A549 treated with AZD9567 at 1 μM for 4 hours (cell line): ENCODE data around the gene CAPSL. TPM values are rescaled to one million over a fixed set of nuclear protein-coding genes. Genes with fewer than 3 reads are reported as not detected.

Source experiments
- total RNA-seq: library from RNA; stranded (reverse); fragments of 200-300 nt; extraction: Qiagen RNA extraction; gene quantifications from 5 replicates; pipeline ENCODE4 v1.2.3, GENCODE V29; 2022; ENCODE audit not compliant: insufficient read depth

The CAPSL gene
- not detected in 5 replicates for total RNA-seq

DNA sequence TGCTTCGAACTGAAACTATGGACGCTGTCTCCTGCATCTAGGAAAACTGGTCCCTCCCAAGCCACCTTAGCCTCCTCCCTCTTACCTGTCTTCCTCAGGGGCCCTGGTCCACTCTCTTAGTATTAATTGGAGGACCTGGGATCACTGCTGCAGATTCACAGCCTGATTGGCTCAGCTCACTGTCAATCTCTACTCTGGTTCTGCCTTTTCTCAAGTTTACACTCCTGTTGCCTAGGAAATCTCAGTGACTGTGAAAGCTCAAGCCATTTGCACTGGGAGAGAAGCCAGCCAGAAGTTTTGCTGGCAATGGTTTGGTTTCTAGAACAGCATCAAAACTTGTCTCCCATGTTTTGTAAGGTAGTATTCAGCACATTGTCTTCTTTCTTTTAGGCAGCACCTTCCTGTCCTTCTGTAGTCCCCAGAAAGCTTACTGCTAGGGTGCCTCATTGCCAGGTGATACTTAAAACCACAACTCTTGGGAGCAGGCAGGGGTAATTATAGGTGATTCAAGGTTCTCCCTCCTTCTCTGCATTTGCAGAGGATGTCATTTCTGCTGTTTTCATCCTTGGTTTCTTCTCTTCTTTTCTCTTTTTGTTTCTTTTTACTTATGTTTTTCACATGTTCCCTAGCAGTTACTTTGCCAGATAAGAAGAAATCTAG, at the start of gene CAPSL:
Gene CAPSL (minus strand): TSS at position 55 of the 660 bp plus-strand sequence. CDS start 17,502 bp downstream, outside the sequence.

GRCh38 chr5:35856765-35857351, 81.6 kb downstream of the CAPSL start, which contains the start of gene IL7R:
IL7R (plus strand) TSS chr5:35856891; CDS start chr5:35856978, 87 bp downstream.

Other genes starting within 250 kb of the CAPSL start
- 0.19 to 0.37 TPM (median 0.27 TPM) in 4 of 5 replicates, not detected in the other for gene IL7R, start 81.7 kb downstream of the CAPSL start, total RNA-seq
- not detected in 5 replicates for gene UGT3A1, start 52.8 kb upstream of the CAPSL start, total RNA-seq
- not detected in 5 replicates for gene UGT3A2, start 128.3 kb upstream of the CAPSL start, total RNA-seq
- 1.3 to 5.6 TPM (median 1.9 TPM) in 5 replicates for gene LMBRD2, start 213.3 kb upstream of the CAPSL start, total RNA-seq
- 21.2 to 25.8 TPM (median 22.0 TPM) in 5 replicates for gene SKP2, start 213.5 kb upstream of the CAPSL start, total RNA-seq